GM13976 (cell line): ENCODE measurements around the gene ARHGAP45.

Experiments used
- DNase-seq: peaks from one replicate; pipeline ENCODE4 v3.0.0; 2012; ENCODE audit warnings: low spot score
- CTCF ChIP-seq: IDR thresholded peaks from 2 replicates; pipeline ENCODE4 v1.5.1; 2012; ENCODE audit warnings: borderline replicate concordance, mild to moderate bottlenecking; ENCODE audit not compliant: insufficient read depth; ENCODE audit errors: extremely low read depth, missing control alignments, control extremely low read depth
- in situ Hi-C: fragments of 300-500 bp; cut with MboI; formaldehyde crosslinking; loops from one replicate; pipeline ENCODE4 v1.12.0; 2022; ENCODE audit warnings: low sequenced_read_pairs, mixed read lengths, inconsistent platforms; ENCODE audit not compliant: unreplicated experiment

The ARHGAP45 gene

GRCh38 chr19:1107661-1108261 is 40.8 kb downstream of the ARHGAP45 start:
- DNase-seq = no peak
- in situ Hi-C loops = no loop called here
- no peak for TF ChIP-seq CTCF

- in situ Hi-C loops = no loop called here
- no peak for DNase-seq
Measured at GRCh38 chr19:1108291-1109031, 41.5 kb downstream of the ARHGAP45 start.

GRCh38 chr19:1109032-1109551 is 42.1 kb downstream of the ARHGAP45 start:
- TF ChIP-seq CTCF = no peak
- in situ Hi-C loops = no loop called here
- no peak for DNase-seq

More at GRCh38 chr19:1108291-1109031, 41.5 kb downstream of the ARHGAP45 start:
- TF ChIP-seq CTCF = no peak

- no peak for DNase-seq
- in situ Hi-C loops = no loop called here
- no peak for TF ChIP-seq CTCF
Measured at GRCh38 chr19:1109697-1110671, 43.0 kb downstream of the ARHGAP45 start.

GRCh38 chr19:1110809-1111640 is 44.1 kb downstream of the ARHGAP45 start:
- TF ChIP-seq CTCF = no peak
- in situ Hi-C loops = no loop called here
- DNase-seq = no peak
